GDM1 (cell line): Measurements from ENCODE around the gene PEPD.

Experiments
- DNase-seq: peaks from one replicate; lab custom pipeline; 2025; lab: John Stamatoyannopoulos, UW

The PEPD gene

GRCh38 chr19:33406521-33407139 is 115.0 kb downstream of the PEPD start:
- peak; percentile 37 for DNase-seq

DNA sequence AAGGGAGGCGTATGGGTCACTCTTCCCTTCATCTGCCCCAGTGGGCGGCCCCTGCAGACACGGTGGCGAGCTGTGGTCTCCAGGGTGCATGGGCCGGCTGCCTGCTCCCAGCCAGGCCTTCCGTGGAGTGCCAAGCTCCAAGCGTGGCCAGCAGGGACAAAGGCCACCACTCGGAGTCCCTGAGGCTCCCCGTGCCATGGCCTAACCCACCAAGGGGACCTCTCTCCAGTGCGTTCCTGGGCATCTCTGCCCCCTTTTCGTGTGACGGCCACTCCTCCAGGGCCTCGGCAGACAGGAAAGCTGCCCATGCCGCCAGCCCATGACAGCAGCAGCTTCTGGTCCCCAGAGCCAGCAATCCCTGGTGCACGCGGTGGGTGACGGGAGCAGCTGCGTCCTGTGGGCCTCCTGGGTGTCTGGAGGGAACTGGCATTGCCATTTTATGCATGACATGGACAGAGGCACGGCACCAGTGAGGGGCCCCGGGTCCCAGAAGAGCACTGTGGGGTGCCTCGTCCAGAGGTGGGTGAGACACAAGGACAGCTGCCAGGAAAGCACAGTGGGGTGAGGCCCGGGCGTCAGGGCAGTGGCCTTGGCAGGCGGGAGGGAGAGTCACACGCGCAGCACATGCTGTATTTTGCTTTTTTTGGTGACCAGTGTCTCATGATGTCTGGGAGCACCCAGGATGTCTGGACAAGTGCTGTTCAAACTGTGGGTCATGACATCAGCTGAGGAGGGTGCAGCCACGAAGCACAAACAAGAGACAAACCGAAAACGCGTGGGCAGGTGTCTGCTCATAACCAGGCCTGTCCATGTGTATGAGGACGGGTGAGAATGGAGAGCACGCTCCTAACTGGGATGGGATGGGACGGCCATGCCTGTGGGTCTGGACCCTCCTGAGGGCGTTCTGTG is 115.8 kb downstream of the PEPD start:
- no peak for DNase-seq

DNA sequence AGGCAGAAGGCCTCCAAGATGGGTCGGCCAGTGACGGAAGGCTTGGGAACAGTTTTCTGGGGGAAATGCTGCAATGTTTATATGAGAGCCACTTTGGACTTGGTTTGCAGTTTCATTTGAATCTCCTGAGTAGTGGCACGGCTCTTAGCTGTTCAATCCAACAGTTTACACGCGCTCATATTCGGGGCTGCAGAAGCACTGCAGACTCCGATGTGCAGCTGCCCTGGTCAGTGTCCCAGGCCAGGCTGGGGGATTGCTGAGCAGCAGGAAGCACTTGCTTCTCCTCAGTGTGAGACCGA is 116.4 kb downstream of the PEPD start:
- no peak for DNase-seq

DNA sequence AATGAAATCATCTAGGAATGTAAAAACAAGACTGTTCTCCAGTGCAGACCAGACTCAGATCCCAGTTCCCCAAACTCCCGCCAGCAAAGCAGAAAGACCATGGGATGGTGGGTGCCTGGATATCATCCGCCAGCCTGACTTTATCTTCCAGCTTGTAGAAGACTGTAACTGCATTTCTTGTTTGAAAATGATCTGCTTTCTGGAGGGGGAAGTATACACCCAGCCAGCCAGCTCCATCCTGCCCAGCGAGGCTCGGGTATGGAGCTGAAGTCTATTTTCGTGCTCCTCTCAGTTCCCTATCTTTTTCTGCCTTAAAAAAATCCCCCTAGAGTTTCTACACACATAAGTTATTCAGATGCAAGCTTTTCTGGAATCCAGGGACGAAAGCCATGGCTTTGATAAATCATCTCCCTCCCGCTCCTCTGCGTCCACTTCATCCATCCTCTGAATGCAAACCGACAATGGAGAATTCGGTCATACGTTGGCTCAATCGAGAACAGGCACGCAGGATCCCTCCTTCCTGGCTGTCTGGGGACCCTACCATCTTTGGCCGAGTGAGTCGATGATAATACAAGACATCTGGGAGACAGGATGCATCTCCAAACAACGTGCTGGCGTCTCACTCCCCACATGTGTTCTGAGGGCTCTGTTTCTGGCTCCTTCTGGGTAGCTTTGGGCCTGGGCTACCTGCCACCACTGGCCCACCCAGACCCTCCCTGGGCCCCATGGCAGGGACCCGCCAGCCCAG is 116.9 kb downstream of the PEPD start:
- DNase-seq, result no peak

DNA sequence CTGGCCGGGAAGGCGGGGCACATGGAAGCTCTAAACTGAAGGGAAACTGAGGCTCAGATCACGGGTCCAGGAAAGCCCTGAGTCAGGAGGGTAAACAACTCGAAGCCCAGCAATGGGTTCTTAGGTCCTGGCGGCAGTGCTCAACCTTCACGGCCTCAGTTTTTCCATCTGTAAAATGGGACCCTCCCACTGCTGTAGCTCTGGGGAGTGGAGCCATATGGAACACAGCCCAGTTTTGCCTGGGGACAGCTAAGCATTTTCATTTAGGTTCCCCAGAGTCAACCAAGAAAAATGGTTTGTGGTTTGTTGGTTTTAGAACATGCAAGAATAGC is 117.7 kb downstream of the PEPD start:
- DNase-seq, result no peak

GRCh38 chr19:33403221-33403972 is 118.2 kb downstream of the PEPD start:
- no peak for DNase-seq

DNA sequence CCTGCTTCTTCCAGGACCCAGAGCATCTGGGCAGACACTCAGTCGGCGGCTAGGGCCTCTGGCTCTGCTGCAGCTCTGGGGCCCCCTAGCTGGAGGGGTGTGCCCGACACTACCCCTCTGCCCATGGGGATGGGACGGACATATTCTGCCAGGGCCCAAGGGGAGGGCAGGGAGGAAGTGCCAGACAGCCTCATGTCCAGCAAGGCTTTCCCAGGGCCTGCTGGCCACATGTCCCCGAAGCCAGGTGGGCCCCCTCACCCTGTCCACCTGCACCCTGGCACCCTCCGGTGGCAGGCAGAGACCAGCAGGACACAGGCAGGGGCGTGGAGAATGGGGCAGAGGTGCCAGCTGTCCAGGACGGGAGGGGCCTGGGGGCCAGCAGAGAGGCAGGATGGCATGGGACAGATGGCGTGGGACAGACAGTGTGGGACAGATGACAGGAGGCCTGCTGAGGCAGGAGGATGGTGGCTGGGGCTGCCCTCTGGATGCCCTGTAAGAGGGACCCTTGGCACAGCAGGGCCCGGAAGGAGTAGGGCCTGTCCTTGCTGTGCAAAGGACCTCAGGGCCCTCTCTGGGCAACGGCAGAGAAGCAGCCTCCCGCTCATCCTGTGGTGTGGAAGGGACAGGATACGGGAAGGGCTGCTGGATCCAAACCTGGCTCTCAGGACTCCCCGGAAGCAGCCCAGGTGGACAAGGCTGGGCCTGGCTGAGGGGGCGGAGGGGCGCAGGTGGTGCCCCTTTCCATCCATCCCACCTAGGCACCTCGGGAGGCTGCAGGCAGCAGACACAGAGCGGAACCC is 119.0 kb downstream of the PEPD start:
- DNase-seq, result no peak

DNA sequence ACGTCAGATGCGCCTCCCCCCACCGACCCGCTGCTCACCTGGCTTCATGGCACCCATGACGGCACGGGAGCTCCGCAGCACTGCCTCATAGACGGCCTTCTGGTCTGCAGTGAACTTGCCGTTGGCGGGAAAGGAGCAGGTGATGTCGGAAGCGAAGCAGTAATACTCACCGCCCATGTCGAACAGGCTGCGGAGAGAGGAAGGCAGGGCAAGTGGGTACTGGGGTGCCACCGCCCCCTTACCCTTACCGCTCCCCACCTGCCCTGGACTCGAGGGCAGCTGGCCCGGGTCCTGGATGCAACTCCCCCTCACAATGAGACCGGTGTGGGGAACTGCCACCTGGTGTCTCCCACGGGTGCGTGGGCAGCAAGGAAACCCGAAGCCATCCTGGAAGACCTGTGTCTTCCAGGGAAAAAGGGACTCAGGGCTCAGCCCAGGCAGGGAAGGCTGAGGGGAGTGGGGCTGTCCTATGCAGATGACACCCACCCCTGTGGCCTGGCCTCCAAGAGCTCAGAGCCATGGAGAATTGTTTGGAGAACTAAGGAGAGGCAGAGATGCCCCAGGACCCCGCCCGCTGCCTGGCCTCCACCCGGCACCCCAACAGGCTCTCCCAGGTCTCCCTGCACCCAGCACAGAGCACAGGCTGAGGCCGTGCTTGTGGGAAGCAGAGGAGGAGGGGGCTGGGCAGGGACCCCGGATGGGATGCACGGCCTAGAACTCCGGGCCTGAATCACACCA is 119.7 kb downstream of the PEPD start:
- no peak for DNase-seq

- no peak for DNase-seq
These were observed 120.5 kb downstream of the PEPD start for GRCh38 chr19:33400856-33401682.

DNA sequence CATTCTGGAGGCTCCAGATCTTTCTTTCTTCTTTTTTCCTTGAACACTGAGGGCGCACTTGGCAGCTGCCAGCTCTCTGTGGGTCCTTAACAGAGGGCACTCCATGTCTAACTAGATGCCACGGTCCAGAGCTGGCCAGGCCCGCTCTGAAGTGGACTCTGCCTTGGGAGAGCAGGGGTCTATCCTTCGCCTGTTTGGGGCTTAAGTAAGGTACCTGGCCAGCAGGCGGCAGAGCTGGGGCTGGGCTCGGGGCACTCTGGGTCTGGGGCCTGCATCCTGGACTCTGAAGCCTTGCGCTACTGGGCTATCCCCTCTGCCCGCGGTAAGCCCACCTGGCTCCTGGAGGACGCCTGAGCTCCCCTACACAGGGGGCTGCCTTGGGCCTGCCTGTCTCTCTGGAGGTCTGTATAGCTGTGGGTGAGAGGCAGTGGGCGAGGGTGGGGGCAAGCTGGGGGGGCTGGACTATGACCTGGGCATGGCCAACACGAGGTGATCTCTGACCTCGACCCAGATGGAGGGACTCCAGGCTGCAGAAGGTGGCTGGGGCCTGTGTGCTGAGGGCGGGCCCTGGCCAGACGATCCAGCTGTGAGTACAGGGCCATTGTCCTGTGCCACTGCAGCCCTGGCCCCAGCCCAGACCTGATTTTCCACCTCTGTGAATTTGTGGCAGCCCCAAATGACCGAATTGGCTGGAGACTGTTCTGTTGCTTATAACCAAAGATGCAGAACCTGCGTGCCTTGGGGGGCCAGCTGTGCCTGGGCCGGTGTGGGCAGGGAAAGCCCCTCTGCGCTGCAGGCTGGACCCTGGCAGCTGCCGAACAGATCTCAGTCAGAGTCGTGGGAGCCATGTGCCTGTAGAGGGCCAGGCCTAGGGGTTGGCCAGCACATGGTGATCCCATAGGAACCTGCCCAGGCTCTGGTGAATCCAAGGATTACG is 121.6 kb downstream of the PEPD start:
- DNase-seq, result no peak

- no peak for DNase-seq
These were observed 122.4 kb downstream of the PEPD start for GRCh38 chr19:33399081-33399744.

DNA sequence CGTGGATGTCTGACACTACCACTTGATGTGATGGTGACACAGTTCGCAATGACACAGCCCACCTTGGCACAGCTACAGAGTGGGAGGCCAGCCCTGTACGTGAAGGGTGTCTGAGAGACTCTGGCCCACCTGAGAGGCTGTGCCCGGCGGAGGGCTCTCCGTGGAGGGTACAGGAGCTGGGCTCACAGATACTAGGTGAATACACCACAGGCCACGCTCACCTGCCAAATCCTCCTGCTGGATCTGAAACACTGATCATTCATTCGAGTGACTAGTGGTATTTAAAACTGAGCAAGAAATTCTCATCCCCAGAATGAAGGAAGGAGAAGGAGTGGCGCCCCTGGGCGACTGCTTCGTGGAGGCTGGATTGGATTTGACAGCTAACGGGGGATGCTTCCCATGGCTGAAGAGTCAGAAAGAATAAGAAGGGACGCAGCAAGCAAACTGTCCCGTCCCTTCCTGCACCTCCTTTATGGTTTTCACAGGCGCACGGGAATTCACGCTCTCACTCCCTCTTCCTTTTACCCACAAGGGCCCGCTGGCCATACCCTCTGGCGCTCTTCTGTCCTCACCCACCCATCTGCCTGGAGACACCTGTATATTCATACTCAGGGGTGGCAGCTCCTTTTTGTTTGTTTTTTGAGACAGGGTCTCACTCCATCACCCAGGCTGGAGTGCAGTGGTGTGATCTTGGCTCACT is 123.1 kb downstream of the PEPD start:
- no peak for DNase-seq

GRCh38 chr19:33397536-33398360 is 123.8 kb downstream of the PEPD start:
- no peak for DNase-seq

GRCh38 chr19:33396701-33397535 is 124.7 kb downstream of the PEPD start:
- no peak for DNase-seq
